KMS-11 (cell line): ENCODE measurements around the gene RNF175.

Experiments
- H2AFZ ChIP-seq: fragments of 200-600 bp; sonication (generic); 2 replicates; pipeline ENCODE4 v1.6.1; 2016; ENCODE audit warnings: antibody characterized with exemption, mixed run types, low read depth
- H3K27ac ChIP-seq: fragments of 200-600 bp; sonication (generic); 2 replicates; pipeline ENCODE4 v1.6.1; 2016; ENCODE audit warnings: mild to moderate bottlenecking, mixed run types
- H3K27me3 ChIP-seq: fragments of 200-600 bp; sonication (generic); 2 replicates; pipeline ENCODE4 v1.6.1; 2017; ENCODE audit warnings: mild to moderate bottlenecking, low read depth, mixed run types, moderate library complexity; ENCODE audit not compliant: insufficient read depth
- H3K36me3 ChIP-seq: fragments of 200-600 bp; sonication (generic); 2 replicates; pipeline ENCODE4 v1.6.1; 2017; ENCODE audit warnings: mild to moderate bottlenecking, mixed run types; ENCODE audit not compliant: insufficient read depth
- H3K4me1 ChIP-seq: fragments of 200-600 bp; sonication (generic); 2 replicates; pipeline ENCODE4 v1.6.1; 2016; ENCODE audit warnings: mild to moderate bottlenecking, low read depth, mixed run types; ENCODE audit not compliant: poor library complexity, severe bottlenecking
- H3K4me2 ChIP-seq: fragments of 200-600 bp; sonication (generic); 2 replicates; pipeline ENCODE4 v1.7.0; 2016; ENCODE audit warnings: mild to moderate bottlenecking, mixed run types
- H3K4me3 ChIP-seq: fragments of 200-600 bp; sonication (generic); IDR thresholded peaks from 2 replicates; pipeline ENCODE4 v1.6.1; 2017; ENCODE audit warnings: low read depth, low read length, mixed read lengths; ENCODE audit not compliant: insufficient read depth
- H3K79me2 ChIP-seq: fragments of 200-600 bp; sonication (generic); 2 replicates; pipeline ENCODE4 v1.6.1; 2016; ENCODE audit warnings: low read depth, mixed run types; ENCODE audit not compliant: insufficient read depth
- H3K9ac ChIP-seq: fragments of 200-600 bp; sonication (generic); 2 replicates; pipeline ENCODE4 v1.6.1; 2016; ENCODE audit warnings: mild to moderate bottlenecking, mixed run types
- H4K20me1 ChIP-seq: fragments of 200-600 bp; sonication (generic); 2 replicates; pipeline ENCODE4 v1.6.1; 2016; ENCODE audit warnings: mild to moderate bottlenecking, mixed run types; ENCODE audit not compliant: insufficient read depth
- CTCF ChIP-seq: fragments of 200-600 bp; sonication (generic); conservative IDR thresholded peaks from 2 replicates; pipeline ENCODE4 v1.6.1; 2017; ENCODE audit warnings: low read depth, mild to moderate bottlenecking, antibody characterized with exemption, low read length, moderate library complexity, mixed read lengths

The RNF175 gene

GRCh38 chr4:153787575-153787974 is 27.8 kb upstream of the RNF175 start:
- Histone ChIP-seq H3K36me3 (no peaks in the 10 kb centered on the region), H3K4me1 (no peaks in the 10 kb centered on the region), H3K79me2 (no peaks in the 10 kb centered on the region), H3K4me3 (no peak overlapping the region), H3K4me2 (no peak overlapping the region), H3K9ac (no peak overlapping the region), H3K27ac (no peak overlapping the region), H3K27me3 (no peaks in the 10 kb centered on the region), H4K20me1 (no peaks in the 10 kb centered on the region), H2AFZ (no peak overlapping the region)
- no peak for TF ChIP-seq CTCF

DNA sequence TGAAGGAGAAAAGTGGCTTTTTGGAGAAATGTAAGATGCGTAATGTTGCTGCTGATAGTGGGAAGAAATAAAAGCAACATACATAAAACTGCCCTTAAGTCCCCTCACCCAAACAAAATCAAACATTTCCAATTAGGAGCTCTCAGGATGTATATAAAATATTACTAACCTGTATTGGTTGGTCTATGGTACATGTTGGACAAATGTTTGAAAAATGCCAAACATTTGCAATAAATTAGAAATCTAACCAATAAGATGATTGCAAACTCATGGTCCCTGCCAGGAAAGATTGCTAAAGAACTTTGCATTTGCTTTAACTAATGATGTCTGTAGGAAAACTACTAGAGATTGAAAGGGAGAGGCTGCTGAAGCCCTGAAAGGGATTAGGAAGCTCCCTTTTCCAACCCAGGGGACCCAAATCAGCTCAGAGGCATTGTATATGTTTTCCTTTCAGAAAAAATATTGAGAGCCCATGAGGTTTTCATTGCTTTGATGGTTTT is 27.3 kb upstream of the RNF175 start:
- no peak overlapping the region for H3K27ac ChIP-seq
- H3K79me2 ChIP-seq: no peaks in the 10 kb centered on the region
- H3K4me3 ChIP-seq: no peak overlapping the region
- TF ChIP-seq CTCF: no peak
- H3K36me3 ChIP-seq: no peaks in the 10 kb centered on the region
- no peak overlapping the region for H3K9ac ChIP-seq
- H4K20me1 ChIP-seq: no peaks in the 10 kb centered on the region
- H3K27me3 ChIP-seq: no peaks in the 10 kb centered on the region
- no peak overlapping the region for H3K4me2 ChIP-seq
- no peak overlapping the region for H2AFZ ChIP-seq
- H3K4me1 ChIP-seq: no peaks in the 10 kb centered on the region

DNA sequence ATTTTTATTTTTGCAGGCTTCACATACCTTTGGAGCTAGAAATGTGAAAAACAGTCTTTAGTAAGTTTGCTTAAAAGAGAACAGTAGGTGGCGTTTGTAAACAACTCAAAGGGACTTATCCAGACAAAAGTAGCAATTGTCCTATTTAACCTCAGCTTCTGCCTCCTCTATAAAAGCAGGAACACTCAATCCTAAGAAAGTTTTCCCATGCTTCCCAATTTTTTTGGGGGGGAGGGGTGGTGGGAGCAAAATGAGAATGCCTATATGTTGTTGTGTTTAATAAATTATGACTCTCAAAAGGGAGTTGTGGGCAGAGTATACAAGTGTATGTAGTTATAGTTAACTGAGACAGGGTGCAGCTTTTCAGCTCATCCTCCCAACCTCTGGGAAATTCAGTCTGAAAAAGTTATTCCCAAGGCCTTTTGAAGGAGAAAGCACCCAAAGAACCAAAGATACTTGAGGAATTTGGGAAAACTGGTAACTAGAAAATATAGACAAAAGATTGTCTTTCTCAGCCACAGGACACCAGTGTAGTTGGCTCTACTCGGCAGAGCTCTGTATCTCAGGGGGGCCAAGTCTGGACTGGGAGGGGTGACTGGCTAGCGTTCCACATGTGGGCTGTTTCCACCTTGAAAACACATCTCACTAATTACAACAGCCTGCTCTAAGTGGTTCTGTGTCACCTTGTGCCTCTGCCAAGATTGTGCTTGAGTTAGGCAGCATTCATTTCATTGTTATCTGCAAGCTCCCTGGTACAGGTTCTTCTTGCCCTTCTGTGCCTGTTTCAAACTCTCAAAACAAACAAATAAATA is 26.3 kb upstream of the RNF175 start:
- Histone ChIP-seq H3K4me3 (no peak overlapping the region), H3K27me3 (no peaks in the 10 kb centered on the region), H2AFZ (no peak overlapping the region), H3K4me1 (no peaks in the 10 kb centered on the region), H4K20me1 (no peaks in the 10 kb centered on the region), H3K36me3 (no peaks in the 10 kb centered on the region), H3K9ac (no peak overlapping the region), H3K79me2 (no peaks in the 10 kb centered on the region), H3K27ac (no peak overlapping the region), H3K4me2 (no peak overlapping the region)
- peak; percentile 71 for TF ChIP-seq CTCF

DNA sequence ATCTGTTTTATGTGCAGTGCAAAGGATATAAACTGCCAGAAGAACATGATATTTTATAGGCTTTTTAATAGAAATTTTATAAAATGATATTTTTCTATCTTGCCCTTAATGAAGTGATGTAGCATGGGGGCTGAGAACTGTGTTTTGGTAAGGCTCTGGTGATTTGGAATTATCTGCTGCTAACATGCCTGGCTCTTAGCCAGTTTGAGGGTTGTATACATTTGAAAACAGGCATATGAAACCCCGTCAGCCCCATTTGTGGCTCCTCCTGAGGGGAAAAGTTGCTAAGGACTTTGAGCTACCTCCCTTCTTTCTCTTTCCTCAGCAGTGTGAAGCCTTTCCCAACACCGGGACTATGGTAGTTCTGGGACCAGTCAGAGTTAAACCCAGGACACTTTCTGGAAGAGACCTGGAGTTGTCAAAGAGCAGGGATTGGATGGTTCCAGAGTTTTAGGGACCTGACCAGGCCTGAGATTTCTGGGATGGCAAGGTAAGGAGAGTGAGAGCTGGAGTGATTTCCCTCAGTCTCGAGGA is 24.4 kb upstream of the RNF175 start:
- no peak for TF ChIP-seq CTCF
- H3K27ac ChIP-seq: no peak overlapping the region
- H3K4me3 ChIP-seq: no peak overlapping the region
- H3K79me2 ChIP-seq: no peaks in the 10 kb centered on the region
- H2AFZ ChIP-seq: no peak overlapping the region
- H3K27me3 ChIP-seq: no peaks in the 10 kb centered on the region
- H3K4me1 ChIP-seq: no peaks in the 10 kb centered on the region
- no peaks in the 10 kb centered on the region for H4K20me1 ChIP-seq
- H3K9ac ChIP-seq: no peak overlapping the region
- H3K4me2 ChIP-seq: no peak overlapping the region
- H3K36me3 ChIP-seq: no peaks in the 10 kb centered on the region
